ENCODE measurements around the gene LYPD1. TPM values are rescaled to one million over a fixed set of nuclear protein-coding genes. Genes with fewer than 3 reads are reported as not detected.

The LYPD1 gene
- polyA plus RNA-seq, 1 of the 3 experiments (the other 2 are of a cell fraction): 5.4 TPM

GRCh38 chr2:132638313-132639040, 31.5 kb downstream of the LYPD1 start:
- POLR2A ChIA-PET: no interaction called here
- Histone ChIP-seq H3K27ac (ENCODE audit: low read depth in 2 of 2, low read length in 1 of 2) (no peak overlapping the region), H2AFZ (ENCODE audit: low read depth) (no peak overlapping the region), H3K36me3 (replicated peaks in 1 of 2; ENCODE audit: control insufficient read depth in 1 of 2, insufficient read depth in 2 of 2, low read length in 1 of 2) (no peaks in the 10 kb centered on the region), H3K4me1 (ENCODE audit: control insufficient read depth in 1 of 2, insufficient read depth in 2 of 2, low read depth in 1 of 2, low read length in 1 of 2) (no peaks in the 10 kb centered on the region), H3K4me2 (no peak overlapping the region), H3K9me3 (no peaks in the 10 kb centered on the region), H3K4me3 (ENCODE audit: low read depth in 2 of 2, low read length in 1 of 2) (no peak overlapping the region), H3K27me3 (ENCODE audit: insufficient read depth) (no peaks in the 10 kb centered on the region), H3K9me2 (no peaks in the 10 kb centered on the region), H3K9ac (no peak overlapping the region), H3K79me2 (ENCODE audit: insufficient read depth) (no peaks in the 10 kb centered on the region), H3F3A (replicated peaks; ENCODE audit: insufficient read depth) (no peaks in the 10 kb centered on the region), H4K20me1 (ENCODE audit: insufficient read depth) (no peaks in the 10 kb centered on the region)
- TF ChIP-seq JUND (IDR thresholded peaks at IDR 0.05) (no peak), GATA2 (CRISPR knock-in tag; IDR thresholded peaks at IDR 0.05) (no peak)
- 93% methylated on average over 5 of the region's 5 CpGs for WGBS (ENCODE audit: low lambda C conversion rate)
- DNase-seq: no peak
- CTCF ChIA-PET: interaction anchor here (0.9 to 3.0 kb wide), 3 partner anchors 13 to 532 kb away, joined by 4 to 14 read pairs (median 4); no protein-coding TSS in a partner anchor

DNA sequence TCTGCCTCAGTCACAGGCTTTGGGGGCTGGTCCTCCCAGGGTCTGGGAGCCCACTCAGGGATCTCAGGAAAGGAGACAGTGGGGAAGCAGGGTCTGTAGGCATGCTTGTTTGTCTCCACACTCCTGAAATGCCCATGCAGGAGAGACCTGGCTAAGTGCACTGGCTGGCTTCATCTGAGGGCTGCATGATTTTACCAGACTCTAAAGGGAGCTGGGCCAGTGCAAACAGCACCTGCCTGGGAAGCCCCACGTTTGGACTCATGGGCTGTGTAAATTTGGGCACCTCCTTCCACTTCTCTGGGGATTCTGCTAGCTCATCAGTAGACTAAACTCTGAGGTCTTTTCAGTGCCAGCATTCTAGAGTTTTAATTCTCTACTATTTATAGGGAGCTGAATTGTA, 33.7 kb downstream of the LYPD1 start:
- DNase-seq: no peak
- ChIA-PET POLR2A (no interaction called here), CTCF (interaction anchor here (0.7 to 2.0 kb wide), 3 partner anchors 15 to 1143 kb away, joined by 3 to 12 read pairs (median 3); no protein-coding TSS in a partner anchor)
- Histone ChIP-seq H2AFZ (ENCODE audit: low read depth) (no peak overlapping the region), H3F3A (replicated peaks; ENCODE audit: insufficient read depth) (no peaks in the 10 kb centered on the region), H3K27ac (ENCODE audit: low read depth in 2 of 2, low read length in 1 of 2) (no peak overlapping the region), H3K4me1 (ENCODE audit: control insufficient read depth in 1 of 2, insufficient read depth in 2 of 2, low read depth in 1 of 2, low read length in 1 of 2) (peaks cover 4 to 6% of the 10 kb centered on the region in 2 experiments; a peak in 2 of 4 replicates), H4K20me1 (ENCODE audit: insufficient read depth) (no peaks in the 10 kb centered on the region), H3K4me3 (ENCODE audit: low read depth in 2 of 2, low read length in 1 of 2) (no peak overlapping the region), H3K27me3 (ENCODE audit: insufficient read depth) (no peaks in the 10 kb centered on the region), H3K4me2 (no peak overlapping the region), H3K9ac (no peak overlapping the region), H3K9me2 (no peaks in the 10 kb centered on the region), H3K79me2 (ENCODE audit: insufficient read depth) (no peaks in the 10 kb centered on the region), H3K36me3 (replicated peaks in 1 of 2; ENCODE audit: control insufficient read depth in 1 of 2, insufficient read depth in 2 of 2, low read length in 1 of 2) (no peaks in the 10 kb centered on the region), H3K9me3 (no peaks in the 10 kb centered on the region)
- TF ChIP-seq TAF1 (IDR thresholded peaks at IDR 0.05; ENCODE audit: borderline replicate concordance, low read depth, low read length) (no peak), TCF12 (IDR thresholded peaks at IDR 0.05) (no peak), TEAD4 (IDR thresholded peaks at IDR 0.05; ENCODE audit: borderline replicate concordance, insufficient read depth) (no peak), NFIC (IDR thresholded peaks at IDR 0.05; ENCODE audit: borderline replicate concordance) (no peak), ELF1 (IDR thresholded peaks at IDR 0.05) (no peak), SIN3A (IDR thresholded peaks at IDR 0.05; ENCODE audit: borderline replicate concordance, low read depth, low read length) (no peak), MXI1 (IDR thresholded peaks at IDR 0.05; ENCODE audit: low read depth, low read length) (no peak), REST (IDR thresholded peaks at IDR 0.05; ENCODE audit: low read depth, low read length) (no peak), RXRA (IDR thresholded peaks at IDR 0.05; ENCODE audit: borderline replicate concordance, low read depth) (no peak), FOXM1 (IDR thresholded peaks at IDR 0.05; ENCODE audit: low read depth) (no peak), FOXJ3 (CRISPR knock-in tag; IDR thresholded peaks at IDR 0.05) (no peak), EP300 (IDR thresholded peaks at IDR 0.05; ENCODE audit: borderline replicate concordance in 1 of 2, low read depth in 1 of 2, low read length in 1 of 2) (no peak), YY1 (IDR thresholded peaks at IDR 0.05; ENCODE audit: low read depth) (no peak), GATA2 (CRISPR knock-in tag; IDR thresholded peaks at IDR 0.05) (no peak), MEF2A (IDR thresholded peaks at IDR 0.05; ENCODE audit: borderline replicate concordance, low read depth) (no peak), SMC3 (IDR thresholded peaks at IDR 0.05; ENCODE audit: low read depth, low read length) (no peak), GABPA (IDR thresholded peaks at IDR 0.05; ENCODE audit: low read depth) (no peak)
- TF ChIP-seq, protein P1, sequence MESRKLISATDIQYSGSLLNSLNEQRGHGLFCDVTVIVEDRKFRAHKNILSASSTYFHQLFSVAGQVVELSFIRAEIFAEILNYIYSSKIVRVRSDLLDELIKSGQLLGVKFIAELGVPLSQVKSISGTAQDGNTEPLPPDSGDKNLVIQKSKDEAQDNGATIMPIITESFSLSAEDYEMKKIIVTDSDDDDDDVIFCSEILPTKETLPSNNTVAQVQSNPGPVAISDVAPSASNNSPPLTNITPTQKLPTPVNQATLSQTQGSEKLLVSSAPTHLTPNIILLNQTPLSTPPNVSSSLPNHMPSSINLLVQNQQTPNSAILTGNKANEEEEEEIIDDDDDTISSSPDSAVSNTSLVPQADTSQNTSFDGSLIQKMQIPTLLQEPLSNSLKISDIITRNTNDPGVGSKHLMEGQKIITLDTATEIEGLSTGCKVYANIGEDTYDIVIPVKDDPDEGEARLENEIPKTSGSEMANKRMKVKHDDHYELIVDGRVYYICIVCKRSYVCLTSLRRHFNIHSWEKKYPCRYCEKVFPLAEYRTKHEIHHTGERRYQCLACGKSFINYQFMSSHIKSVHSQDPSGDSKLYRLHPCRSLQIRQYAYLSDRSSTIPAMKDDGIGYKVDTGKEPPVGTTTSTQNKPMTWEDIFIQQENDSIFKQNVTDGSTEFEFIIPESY (IDR thresholded peaks at IDR 0.05; ENCODE audit: borderline replicate concordance, low read depth): no peak
- 63% methylated on average over 1 of the region's 1 CpG for WGBS (ENCODE audit: low lambda C conversion rate)
